ENCODE data around the gene CSK.
A peak's percentile ranks its signal among the peaks of the same experiment; 100 is the strongest.
"Not testable (repeated sequence)": the region's sequence is repeated elsewhere in the genome, so short reads cannot be mapped to it uniquely, and the experiment has no call there.

The CSK gene

DNA sequence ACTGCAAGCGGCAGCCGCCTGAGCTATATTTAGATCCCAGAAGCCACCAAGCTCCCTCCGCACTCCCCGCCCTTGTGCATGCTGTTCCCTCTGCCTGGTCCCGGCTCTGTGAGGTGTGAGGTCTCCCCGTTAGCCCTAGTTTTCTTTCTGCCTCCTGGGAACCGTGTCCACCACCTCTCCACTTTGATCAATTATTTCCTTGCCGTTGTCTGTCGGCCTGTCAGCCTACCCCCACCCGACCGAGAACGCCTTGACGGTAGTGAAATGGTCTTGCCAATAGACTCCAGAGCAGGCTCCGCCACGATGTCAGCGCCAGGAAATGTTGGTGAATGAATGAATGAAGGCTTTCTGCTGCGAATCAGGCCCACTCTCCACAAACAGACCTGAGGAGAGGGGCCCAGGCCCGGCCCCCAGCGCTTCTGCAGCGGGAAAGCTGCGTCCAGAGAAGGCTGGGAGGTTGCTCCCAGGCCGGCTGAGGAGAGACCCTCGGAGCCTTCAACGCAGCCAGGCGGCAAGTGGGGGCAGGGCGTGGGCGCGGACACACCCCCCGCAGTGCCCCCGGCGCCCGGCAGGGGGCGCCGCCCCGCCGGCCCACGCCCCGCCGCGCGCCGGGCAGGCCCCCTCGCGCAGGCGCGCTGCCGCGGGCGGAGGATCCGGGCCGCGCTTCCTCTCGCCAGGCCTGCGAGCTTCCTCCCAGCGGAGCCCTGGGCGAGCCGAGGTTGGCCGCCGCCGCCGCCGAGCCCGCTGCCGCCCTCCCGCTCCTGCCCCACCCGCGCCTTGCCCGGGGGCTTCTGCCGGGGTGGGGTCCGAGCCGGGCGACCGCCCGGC is at the start of gene CSK:
TSS of gene CSK (plus strand) at position 650 of the 828 bp plus-strand sequence. CDS start 16,218 bp downstream, outside the sequence.
- DNase-seq (ENCODE audit: low read depth) = no peak
- peak within 1 kb of the TSS; percentile 79 for H3K4me3 ChIP-seq (ENCODE audit: low read depth, low read length)
- TF ChIP-seq CTCF (IDR thresholded peaks at IDR 0.05; ENCODE audit: control insufficient read depth, extremely low read depth, insufficient read depth) = peak; percentile 66

GRCh38 chr15:74732846-74733245 is 49.0 kb upstream of the CSK start:
- TF ChIP-seq CTCF (IDR thresholded peaks at IDR 0.05; ENCODE audit: control insufficient read depth, extremely low read depth, insufficient read depth) = no peak
- no peak overlapping the region for H3K4me3 ChIP-seq (ENCODE audit: low read depth, low read length)
- DNase-seq (ENCODE audit: low read depth) = no peak

GRCh38 chr15:74733269-74733668 is 48.6 kb upstream of the CSK start:
- no peak overlapping the region for H3K4me3 ChIP-seq (ENCODE audit: low read depth, low read length)
- DNase-seq (ENCODE audit: low read depth) = no peak
- no peak for TF ChIP-seq CTCF (IDR thresholded peaks at IDR 0.05; ENCODE audit: control insufficient read depth, extremely low read depth, insufficient read depth)

- no peak for TF ChIP-seq CTCF (IDR thresholded peaks at IDR 0.05; ENCODE audit: control insufficient read depth, extremely low read depth, insufficient read depth)
- no peak for DNase-seq (ENCODE audit: low read depth)
- no peak overlapping the region for H3K4me3 ChIP-seq (ENCODE audit: low read depth, low read length)
These were observed 46.6 kb upstream of the CSK start for GRCh38 chr15:74735305-74735704.

DNA sequence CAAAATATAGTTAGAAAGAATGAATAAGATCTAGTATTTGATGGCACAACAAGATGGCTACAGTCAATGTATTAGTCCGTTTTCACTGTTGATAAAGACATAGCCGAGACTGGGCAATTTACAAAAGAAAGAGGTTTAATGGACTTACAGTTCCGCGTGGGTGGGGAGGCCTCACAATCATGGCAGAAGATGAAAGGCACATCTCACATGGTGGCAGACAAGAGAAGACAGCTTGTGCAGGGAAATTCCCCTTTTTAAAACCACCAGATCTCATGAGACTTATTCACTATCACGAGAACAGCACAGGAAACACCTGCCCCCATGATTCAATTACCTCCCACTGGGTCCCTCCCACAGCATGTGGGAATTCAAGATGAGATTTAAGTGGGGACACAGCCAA is 43.6 kb upstream of the CSK start:
- H3K4me3 ChIP-seq (ENCODE audit: low read depth, low read length); DNase-seq (ENCODE audit: low read depth): not testable (repeated sequence)

GRCh38 chr15:74742422-74742821 is 39.5 kb upstream of the CSK start:
- no peak overlapping the region for H3K4me3 ChIP-seq (ENCODE audit: low read depth, low read length)
- DNase-seq (ENCODE audit: low read depth) = no peak
- TF ChIP-seq CTCF (IDR thresholded peaks at IDR 0.05; ENCODE audit: control insufficient read depth, extremely low read depth, insufficient read depth) = no peak

GRCh38 chr15:74746389-74746788 is 35.5 kb upstream of the CSK start:
- no peak for DNase-seq (ENCODE audit: low read depth)
- TF ChIP-seq CTCF (IDR thresholded peaks at IDR 0.05; ENCODE audit: control insufficient read depth, extremely low read depth, insufficient read depth) = no peak
- H3K4me3 ChIP-seq (ENCODE audit: low read depth, low read length) = no peak overlapping the region
